NCI-H345 (cell line): ENCODE data around the gene RHOBTB1.
A peak's percentile ranks its signal among the peaks of the same experiment; 100 is the strongest.

Experiments used
- DNase-seq: peaks from one replicate; lab custom pipeline; 2025; lab: John Stamatoyannopoulos, UW

RHOBTB1 gene

DNA sequence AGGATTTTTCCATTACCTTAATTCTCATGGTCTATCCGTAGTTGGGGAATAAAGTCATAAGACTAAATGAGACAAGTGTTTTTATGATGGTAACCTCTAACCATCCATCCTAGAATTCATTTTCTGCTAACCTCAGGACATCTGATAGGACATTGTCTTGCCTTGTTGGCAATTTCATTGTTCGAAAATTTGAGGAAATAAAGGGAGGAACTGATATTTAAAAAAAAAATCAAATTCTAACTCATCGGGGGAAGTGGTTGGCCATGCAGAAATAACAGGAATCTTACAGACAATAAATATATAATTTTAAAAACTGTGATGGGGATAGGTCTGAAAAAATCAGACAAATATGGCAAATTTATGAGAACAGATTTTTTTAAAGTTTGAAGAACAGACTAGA is 21.7 kb upstream of the RHOBTB1 start:
- DNase-seq: no peak

DNA sequence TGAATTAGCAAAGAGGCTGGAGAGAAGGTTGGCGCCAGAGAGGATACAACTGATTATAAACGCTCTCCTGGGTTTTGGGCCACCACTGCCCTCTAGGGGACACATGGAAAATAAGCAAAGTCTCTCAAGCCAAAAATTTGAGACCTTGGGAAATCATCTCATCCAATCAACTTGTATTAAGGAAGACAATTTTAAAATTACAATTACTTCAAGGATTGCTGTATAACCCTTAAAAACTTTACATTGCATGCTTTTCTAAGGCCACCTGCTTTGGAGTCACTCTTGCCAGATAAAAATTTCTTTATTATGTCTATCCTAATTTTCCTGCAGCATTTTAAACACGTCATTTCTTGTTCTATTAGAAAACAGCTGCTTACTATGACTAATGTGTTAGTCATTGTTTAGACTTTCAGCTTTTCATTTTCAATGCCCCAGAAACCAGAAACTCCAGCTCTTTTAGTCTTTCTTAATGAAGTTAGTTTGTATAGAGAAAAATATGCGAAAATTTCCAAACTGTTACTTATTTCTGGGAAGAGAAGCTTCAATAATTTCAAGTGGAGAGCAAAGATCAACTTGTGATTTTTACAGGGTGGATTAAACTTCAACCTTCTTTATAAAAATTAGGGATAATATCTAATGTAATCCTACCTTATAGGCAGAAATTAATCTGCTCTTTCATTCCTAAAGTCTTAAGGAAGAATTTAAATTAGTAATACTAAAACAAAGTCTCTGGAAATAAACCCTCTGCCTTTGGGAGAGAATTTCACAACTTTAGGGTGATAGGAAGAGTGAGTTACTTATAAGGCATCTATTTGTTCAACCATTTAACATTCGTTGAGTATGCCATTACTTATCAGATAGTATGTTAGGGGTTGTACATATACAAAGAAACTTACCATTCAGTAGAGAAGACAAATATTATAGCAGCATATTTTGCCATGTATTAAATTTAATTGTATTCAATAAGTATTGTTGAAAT is 20.6 kb upstream of the RHOBTB1 start:
- peak; percentile 56 for DNase-seq

DNA sequence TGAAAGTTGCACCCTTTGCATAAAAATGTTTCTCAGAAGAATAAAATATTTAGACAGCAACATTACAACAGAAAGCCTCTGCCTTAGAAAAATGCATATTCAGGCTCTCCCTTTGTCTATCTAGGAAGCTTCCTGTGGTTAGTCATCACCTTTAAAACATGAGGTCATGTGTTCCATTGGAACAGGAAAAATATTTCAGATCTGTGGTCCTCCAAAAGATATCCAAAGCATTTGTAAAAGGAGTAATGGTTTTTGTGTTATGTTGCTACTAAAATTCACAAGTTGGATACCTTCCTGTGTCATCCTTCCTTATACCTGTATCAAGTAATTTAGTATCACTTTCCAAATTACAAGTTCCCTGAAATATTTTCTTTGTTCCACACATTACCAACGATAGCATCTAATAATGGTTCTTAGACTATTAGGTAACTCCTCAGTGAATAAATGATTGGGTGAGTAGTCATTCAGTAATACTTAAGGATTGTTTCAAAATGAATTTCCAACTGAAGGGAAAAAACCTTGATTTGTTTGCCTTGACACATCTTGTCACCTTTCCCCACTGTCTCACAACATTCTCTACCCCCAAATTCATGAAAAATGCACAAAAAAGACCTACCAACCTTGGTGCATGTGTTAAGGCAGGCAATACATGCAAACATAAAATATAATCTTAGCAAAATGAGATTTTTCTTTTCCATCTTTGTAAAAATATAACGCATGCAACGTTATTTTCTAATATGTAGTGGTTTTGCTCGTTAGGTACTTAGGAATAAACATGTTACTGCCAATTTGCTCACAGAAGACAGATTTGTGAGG is 19.7 kb upstream of the RHOBTB1 start:
- no peak for DNase-seq

DNA sequence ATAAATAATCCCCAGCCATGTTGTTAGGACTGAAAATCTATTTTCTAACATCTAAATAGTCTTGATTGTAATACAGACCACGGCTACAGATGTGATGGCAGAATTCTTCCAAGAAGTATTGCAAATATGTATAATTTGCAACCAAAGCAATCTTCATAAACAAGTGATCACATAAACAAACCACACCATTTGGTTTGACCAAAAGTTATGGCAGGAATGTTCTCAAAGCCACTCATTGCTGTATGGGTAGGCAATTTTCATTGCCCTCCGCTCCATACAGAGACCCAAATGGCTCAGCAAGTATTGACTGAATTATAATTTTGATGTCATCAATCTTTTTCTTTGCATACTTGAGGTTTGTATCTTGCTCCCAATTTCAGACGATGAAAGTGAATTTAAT is 19.0 kb upstream of the RHOBTB1 start:
- DNase-seq: no peak

DNA sequence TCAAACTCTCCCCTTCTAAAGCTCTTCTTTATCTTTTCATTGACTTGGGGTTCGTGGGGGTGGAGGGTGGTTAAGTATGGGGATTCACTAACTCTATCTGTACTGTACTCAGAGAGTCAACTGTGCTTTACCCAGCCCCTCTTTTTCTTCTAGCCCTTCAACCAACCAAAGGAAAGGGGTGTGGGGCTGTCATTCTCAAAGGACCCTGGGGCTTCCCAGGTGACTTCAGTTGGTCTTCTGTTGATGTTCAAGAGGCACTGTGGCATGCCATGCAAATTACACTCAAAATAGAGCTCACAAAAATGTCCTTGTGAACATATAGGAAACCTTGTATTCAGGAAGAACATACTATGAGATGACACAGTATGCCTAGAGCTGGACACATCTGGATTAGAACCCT is 16.9 kb upstream of the RHOBTB1 start:
- no peak for DNase-seq

DNA sequence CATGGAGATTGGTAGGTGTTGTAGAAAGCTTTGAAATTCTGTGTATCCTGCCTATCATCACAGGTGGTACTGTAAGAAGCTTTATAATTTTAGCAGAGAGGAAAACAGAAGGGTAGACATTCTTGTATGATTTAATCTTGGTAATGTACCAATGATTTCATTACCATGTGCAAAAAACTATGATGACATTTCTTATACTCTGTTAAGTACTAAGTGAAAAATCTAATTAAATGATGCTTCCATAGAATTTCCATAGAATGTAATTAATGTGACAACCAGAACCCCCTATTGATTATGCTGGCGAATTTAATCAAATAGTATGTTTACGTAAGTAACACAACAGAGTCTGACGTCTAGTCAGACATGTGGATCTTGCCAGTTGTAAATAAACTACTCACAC is 16.0 kb upstream of the RHOBTB1 start:
- no peak for DNase-seq

DNA sequence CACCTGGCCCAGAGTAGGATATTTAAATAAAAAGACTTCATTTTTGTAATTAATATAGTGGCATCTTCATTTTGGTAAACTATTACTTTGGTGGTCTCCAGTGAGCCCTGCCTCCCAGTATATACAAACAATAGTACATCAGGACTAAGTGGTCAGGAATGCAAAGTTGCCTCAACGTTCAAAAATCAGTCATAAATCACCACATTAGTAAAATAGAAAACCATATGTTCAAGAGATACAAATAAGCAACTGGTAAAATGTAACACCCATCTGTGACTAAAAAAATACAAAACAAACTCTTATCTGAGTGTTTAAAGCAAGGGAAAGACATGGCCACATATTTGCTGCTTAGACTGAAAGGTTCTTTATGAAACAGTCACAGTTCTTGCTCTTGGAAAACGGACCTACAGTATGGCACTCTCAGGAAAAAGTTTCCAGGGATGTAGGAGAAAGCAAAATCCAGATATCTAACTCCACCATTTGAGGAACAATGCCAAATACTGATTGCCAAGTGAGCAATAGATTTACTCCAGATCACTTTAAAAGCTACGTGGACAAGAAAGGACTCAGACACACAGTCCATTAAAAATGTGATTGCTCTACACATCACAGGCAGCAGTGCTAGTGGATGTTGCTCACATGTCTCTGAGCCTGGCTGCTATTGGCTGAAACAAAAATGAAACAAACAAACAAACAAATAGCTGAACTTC is 15.1 kb upstream of the RHOBTB1 start:
- no peak for DNase-seq

DNA sequence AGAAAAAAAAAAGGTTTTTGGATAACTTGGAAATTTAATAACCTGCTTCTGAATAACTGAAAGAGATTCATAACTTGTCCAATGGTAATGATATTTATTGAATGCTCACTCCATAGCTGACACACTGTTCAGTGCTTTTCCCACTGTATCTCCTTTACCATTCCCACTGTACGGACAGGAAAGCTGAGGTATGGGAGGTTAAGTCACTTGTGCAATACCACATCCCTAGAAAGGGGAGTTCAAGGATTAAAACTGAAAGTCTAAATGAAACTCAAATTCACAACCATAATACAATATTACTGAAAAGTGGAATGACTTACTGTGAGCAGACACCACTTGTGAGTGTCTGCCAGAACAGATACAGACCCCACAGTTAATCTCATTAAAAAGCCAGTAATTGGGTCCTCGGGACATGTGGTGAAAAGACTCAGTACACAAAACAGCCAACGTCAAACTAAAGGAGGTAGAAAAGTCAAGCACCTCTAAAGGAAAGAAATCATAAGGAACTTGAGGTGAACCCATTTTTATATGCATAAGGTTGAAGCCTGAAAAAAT is 13.8 kb upstream of the RHOBTB1 start:
- no peak for DNase-seq

DNA sequence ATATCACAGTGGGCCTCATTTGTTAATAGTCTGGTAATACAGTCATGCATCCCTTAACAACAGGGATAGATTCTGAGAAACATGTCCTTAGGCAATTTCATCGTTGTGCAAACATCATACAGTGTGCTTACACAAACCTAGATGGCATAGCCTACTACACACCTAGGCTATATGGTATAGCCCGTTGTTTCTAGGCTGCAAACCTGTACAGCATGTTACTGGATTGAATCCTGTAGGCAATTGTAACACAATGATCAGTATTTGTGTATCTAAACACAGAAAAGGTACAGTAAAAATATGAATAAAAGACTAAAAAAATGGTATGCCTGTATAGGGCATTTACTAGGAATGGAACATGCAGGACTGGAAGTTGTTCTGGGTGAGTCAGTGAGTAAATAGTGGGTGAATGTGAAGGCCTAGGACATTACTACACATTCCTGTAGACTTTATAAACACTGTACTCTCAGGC is 12.0 kb upstream of the RHOBTB1 start:
- no peak for DNase-seq

DNA sequence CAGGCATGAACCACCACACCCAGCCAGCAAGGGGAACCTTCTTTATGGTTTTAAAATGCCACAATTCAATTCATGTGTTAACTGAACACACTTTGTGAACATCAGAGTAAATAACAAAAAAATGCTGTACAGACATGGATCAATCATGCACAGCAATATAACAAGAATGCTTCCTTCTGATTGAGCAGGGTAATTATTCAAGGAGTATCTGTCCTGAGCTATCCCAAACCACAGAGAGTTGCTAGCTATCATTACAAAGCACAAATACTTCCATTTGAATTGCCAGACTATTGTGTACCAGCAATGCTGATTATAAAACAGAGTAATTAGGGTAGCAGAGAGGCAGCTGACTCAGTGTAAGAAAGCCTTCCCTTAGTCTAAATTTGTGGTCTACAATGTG is 11.3 kb upstream of the RHOBTB1 start:
- DNase-seq: no peak

DNA sequence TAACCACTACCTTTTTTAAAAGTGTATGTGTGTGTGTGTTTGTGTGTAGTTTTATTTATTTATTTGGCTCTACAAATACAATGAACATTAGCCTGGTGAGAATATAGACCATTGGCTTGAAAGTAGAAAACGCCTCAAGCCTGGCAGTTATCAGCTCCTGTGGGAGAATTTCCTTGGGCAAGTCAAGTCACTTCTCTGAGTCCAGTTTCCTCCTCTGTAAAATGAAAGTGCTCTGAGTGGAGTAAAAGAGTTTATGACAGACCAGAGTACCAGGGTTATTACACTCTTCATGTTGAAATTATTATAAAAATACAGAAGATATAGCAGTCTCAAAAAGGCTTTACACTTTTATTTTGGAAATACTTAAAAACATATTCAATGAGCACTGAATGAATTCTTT is 10.1 kb upstream of the RHOBTB1 start:
- no peak for DNase-seq

DNA sequence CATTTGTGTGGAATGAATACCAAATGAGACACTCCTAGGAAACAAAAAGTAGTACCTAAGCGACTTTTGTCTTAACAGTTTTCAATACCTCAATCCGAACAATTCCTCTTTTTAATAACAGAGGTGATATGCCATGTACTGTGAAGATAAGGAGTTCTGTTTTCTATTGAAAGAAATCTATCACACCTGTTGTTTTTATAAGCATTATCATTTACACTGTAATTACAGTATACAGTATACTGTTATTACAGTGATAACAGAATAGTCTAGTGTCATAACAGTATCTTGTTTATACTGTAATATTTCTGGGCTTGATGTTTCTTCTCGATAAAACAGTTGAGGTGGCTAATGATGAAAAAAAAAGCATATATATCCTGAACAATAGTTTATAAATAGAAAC is 9.4 kb upstream of the RHOBTB1 start:
- DNase-seq: no peak

DNA sequence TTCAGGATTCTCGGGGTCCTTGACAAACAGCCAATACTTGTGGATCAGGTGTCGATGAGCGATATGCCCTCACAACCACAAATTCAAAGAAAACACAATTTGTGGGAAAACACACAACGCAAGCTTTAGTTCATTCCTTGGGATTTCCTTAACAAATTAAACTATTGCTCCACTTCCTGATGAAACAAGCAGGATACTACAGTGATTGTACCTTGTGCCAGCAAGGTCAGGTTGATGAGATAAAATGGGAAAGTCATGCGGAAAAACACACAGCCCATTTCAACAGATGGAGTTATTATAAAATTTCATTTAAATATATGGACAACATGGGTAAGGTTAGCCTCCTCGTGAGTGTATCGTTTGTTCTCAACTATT is 8.8 kb upstream of the RHOBTB1 start:
- no peak for DNase-seq

DNA sequence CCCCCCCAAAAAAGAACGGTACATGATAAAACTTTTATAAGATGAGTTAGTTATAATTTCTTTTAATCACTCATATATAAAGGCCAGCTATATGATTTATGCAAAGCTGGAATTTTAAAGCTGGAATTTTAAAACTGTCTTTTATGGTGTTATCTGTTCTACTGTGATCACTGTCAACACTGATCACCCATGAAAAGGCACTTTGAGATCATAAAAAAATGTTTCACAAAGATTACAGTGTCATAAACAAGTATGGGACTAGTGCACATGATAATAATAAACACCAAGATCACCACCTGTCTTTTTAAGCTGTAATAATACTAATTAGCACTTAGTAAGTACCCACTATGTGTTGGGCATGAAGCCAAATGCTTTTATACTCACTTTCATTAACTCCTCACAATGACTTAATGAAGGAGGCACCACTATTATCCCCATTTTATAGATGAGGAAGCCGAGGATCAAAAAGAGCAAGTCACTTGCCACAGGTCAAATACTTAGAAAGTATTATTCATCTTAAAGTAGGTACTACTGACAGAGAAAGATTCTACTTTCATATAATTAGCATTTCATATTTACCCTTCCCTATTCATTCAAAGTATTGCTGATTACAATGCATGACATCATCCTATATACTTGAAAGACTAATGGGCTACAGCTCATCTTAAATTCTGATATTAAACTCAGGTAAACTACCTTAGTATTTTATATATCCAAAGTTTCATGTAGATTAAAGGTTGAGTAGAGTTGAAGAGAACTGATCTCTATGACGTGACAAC is 8.3 kb upstream of the RHOBTB1 start:
- no peak for DNase-seq

DNA sequence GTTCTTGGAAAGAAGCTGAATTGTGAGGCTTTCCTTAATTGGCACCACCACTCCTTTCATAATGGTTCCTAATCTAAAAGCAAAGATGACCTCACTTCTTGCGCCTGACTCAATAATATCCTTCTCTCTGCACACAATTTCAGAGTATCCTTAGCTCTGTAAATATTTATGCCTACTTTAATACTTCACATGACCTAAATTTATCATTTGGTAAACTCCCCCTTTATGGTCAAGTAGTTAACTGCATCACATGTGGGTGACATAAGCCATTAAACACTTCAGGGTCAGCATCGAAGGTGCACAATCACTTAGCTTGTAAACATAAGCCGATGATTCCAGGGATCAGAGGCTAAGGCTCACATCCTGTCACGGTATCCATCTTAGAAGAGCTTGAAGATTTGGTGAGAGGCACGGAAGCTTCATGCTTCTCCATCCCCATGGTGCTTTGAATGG is 7.3 kb upstream of the RHOBTB1 start:
- DNase-seq: no peak

DNA sequence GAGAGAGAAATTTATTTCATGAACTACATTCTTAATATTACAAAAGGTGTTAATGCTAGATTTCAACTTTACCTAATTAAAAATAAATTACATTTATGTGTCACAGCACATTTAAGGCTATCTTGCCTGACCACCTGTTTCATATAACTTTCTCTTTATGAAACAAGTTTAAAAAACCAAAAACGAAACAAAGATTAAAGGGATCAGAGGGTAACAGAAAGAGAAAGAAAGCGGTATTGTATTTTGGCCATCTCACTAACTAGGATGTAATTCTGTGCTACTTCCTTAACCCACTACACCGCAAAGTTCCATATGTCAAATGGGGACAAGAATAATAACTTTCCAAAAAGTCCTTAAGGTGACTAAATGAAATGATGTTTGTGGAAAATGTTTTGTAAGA is 6.3 kb upstream of the RHOBTB1 start:
- DNase-seq: no peak

DNA sequence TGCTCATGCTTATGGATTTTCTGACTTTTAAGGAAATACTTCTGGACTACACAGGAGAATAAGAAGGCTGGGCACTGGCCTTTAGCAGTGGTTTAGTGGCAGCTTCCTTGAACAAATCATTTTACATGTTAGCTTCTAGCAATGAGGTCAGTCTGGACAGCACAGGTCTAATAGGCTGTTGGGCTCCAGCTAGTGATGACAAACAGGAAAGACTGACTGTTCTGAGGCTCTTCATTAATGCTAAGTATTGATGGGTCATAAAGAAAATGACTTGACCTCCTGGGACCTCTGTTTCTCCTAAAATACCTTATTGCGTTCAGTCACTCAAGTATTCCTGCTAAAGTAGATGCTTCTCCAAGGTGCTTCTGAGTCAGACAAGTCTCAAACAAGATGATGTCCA is 4.9 kb upstream of the RHOBTB1 start:
- no peak for DNase-seq

DNA sequence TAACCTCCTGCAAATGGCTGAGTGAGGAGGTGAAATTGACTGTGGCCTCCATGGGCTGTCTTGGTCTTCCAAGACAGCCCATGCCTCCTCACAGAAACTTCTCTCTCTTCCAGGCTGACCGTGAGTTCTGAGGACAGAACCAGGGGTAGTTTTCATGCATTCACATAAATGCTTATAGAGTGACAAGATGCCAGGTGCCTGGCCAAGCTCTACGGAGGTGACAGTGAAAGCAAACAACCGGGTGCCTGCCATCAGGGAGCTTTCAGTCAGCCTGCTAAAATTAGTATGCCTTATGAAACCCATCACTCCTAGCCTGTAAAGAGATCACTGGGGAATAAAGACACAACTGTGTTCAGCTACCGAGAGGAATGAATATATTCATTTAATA is 919 bp upstream of the RHOBTB1 start:
- DNase-seq: no peak

DNA sequence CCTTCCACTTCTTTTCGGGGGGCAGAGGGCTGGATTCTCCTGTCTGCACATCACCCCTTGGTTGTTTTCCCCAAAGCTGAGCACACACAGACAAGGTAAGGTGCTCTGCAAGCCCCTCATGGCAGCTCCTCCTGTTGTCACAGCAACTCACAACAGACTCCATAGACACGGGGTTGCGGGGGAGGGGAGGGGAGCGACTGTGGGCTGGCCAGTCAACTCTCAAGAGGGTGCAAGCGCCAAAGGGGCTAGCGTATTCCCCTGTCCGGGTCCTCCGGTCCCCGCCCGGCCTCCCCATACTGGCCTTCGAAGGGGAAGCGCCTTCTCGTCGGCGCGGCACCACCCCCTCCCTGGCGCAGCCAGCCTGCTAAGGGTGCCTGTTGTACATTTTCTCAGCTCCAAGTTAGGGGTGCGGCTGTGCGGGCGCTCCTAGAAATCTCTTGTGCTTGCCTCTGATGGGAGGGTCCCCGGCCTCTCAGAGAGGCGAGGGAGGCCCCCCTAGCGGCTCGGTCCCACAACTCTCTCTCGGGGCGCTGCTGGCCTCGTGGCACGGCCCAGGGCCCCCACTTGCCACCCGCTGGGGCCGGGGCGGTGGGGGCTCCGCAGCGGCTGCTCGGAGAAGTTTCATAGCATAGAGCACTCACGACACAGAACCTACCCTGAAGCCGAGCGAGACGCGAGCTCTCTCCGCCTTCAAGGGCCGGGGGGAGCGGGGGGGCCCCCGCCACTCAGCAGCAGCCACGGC is 498 bp downstream of the RHOBTB1 start:
- DNase-seq: peak; percentile 69

DNA sequence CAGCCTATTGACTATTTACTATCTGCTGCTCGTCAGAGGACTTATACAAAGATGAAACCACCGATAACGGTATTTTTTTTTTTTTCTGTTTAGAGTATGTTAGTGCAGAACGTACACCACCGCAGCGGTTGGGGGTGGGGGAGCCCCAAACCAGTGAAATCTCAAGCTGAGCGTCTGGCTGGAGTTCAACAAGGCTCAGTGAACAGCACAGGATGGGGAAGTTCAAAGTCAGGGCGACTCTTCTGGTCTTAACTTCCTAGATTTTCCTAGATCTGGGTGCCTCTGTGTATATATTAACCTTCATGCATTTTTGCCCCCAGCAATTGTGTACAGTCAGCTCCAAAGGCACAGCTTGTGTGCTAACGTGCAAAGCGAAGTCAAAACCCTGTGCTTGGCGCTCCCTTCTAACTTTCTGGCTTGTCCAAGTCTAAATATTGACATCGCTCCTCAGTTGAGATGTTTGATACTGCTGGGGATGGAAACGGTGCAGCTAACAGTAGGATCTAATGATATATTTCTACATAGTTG is 1.1 kb downstream of the RHOBTB1 start:
- DNase-seq: no peak
